ENCODE results near the gene SH3BGRL3. TPM values are rescaled to one million over a fixed set of nuclear protein-coding genes. Genes with fewer than 3 reads are reported as not detected.

SH3BGRL3 gene
- total RNA-seq, 3 donors from 2014 or later: 27.5 to 55.7 (median 50.1) TPM

DNA sequence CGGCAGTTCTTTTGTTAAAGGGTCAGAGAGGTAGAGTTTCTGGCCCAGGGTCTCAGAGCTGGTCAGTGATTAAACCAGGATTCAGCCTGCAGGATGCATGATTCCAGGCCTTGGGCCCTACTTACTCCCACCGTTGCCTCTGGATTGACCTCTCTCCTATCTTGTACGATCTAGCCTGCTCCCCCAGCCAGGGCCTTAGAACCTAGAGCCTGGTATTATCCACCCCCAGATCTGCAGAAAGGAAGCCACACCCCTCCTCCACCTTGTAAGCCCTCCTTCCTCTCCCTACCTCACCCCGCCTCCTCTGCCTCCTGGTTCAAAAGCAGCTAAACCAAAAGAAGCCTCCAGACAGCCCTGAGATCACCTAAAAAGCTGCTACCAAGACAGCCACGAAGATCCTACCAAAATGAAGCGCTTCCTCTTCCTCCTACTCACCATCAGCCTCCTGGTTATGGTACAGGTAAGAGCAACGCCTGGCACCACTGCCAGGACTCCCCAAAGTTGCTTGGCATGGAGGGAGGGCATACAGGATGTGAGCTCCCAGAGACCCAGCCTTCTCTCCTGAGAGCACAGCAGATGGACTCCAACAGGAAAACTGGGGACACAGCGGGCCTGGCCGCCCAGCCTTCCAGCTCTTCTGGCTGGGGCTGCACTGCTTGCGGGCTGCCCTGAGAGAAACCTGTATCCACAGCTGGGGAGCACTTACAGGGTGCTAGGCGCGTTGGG is 37.9 kb downstream of the SH3BGRL3 start, which contains the start of gene CD52:
CD52 (plus strand) TSS at position 347 of the 726 bp plus-strand sequence; CDS start at position 407, 60 bp downstream.
- Histone ChIP-seq H3K27ac (no peak within 1 kb of the TSS), H3K4me1 (peaks cover 0 to 4% of the 10 kb centered on the region in 2 donors), H3K4me3 (peak within 1 kb of the TSS in 2 of 3 donors; percentile 13 to 22), H3K27me3 (no peaks in the 10 kb centered on the region), H3K9me3 (no peaks in the 10 kb centered on the region), H3K36me3 (no peaks in the 10 kb centered on the region)
- no peak for TF ChIP-seq POLR2AphosphoS5 (IDR thresholded peaks at IDR 0.05)
- no peak for TF ChIP-seq POLR2A (IDR thresholded peaks at IDR 0.05)
- TF ChIP-seq, protein P1, sequence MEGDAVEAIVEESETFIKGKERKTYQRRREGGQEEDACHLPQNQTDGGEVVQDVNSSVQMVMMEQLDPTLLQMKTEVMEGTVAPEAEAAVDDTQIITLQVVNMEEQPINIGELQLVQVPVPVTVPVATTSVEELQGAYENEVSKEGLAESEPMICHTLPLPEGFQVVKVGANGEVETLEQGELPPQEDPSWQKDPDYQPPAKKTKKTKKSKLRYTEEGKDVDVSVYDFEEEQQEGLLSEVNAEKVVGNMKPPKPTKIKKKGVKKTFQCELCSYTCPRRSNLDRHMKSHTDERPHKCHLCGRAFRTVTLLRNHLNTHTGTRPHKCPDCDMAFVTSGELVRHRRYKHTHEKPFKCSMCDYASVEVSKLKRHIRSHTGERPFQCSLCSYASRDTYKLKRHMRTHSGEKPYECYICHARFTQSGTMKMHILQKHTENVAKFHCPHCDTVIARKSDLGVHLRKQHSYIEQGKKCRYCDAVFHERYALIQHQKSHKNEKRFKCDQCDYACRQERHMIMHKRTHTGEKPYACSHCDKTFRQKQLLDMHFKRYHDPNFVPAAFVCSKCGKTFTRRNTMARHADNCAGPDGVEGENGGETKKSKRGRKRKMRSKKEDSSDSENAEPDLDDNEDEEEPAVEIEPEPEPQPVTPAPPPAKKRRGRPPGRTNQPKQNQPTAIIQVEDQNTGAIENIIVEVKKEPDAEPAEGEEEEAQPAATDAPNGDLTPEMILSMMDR (IDR thresholded peaks at IDR 0.05): no peak
- intact Hi-C loops (cut with DNase I; ENCODE audit: low total_unique reads): no loop called here
- DNase-seq (ENCODE audit: low spot score in 2 of 2): no peak

DNA sequence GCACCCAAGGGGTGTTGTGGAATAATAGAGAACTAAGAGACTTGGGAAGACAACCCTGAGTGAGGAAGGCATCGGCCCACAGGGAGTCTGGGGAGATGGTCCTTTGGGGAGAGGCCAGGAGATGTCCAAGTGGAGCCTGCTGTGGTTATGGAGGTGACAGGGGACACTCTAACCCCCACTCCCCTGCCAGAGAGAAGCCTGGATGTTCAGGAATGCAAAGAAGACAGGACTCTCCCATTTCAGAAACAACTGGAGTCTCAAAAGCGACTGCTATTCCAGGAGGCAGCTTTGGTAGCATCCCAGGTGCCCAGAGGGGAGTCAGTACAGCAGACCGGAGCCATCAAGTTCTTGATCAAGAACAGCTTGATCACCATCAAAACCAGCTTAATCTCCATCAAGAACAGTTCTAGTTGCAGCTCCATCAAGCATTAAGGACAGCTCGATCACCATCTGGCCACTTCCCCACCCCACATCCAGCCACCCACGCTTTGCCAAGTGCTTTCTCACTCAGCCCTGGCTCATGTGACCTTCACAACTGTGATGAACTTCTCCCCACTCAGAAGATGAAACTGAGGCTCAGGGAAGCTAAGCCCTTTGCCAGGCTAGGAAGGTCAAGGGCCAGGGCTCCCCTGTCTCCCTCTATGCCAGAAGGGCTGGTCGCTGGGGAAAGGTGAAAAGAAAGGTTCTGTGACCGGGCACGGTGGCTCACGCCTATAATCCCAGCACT is 38.6 kb downstream of the SH3BGRL3 start:
- Histone ChIP-seq H3K27me3 (no peaks in the 10 kb centered on the region), H3K4me3 (peak overlapping the region in 2 of 3 donors; percentile 13 to 22), H3K27ac (no peak overlapping the region), H3K4me1 (peaks cover 0 to 4% of the 10 kb centered on the region in 2 donors), H3K36me3 (no peaks in the 10 kb centered on the region), H3K9me3 (no peaks in the 10 kb centered on the region)
- no peak for DNase-seq (ENCODE audit: low spot score in 2 of 2)
- TF ChIP-seq POLR2AphosphoS5 (IDR thresholded peaks at IDR 0.05) (no peak), POLR2A (IDR thresholded peaks at IDR 0.05) (no peak)
- TF ChIP-seq, protein P1 (IDR thresholded peaks at IDR 0.05): no peak
- intact Hi-C loops (cut with DNase I; ENCODE audit: low total_unique reads): no loop called here

DNA sequence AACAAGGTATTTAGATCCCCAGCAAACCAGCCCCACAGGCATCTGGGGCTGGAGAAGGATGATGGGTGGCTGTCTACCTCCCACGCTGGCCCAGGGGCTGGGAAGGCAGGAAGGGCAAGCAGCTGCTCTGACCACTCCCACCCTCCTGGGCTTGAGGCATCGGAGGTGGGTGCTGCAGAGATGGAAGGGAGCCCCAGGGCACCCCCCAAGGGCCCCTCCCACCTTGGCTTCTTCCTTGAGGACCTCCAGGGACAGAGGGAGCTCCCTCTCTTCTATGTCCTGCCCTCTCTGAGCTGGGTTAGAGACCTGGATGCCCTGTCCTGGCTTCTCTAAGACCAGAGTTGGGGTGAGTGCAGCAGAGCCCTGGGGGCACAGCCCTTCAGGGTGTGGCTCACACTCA is 41.0 kb downstream of the SH3BGRL3 start:
- DNase-seq (ENCODE audit: low spot score in 2 of 2): no peak
- no peak overlapping the region for H3K27ac ChIP-seq
- no peaks in the 10 kb centered on the region for H3K9me3 ChIP-seq
- H3K36me3 ChIP-seq: no peaks in the 10 kb centered on the region
- intact Hi-C loops (cut with DNase I; ENCODE audit: low total_unique reads): loop anchor here (5.0 kb wide), 1 partner anchor 44 kb away; no protein-coding TSS in a partner anchor
- H3K4me1 ChIP-seq: peaks cover 0 to 4% of the 10 kb centered on the region in 2 donors
- H3K27me3 ChIP-seq: no peaks in the 10 kb centered on the region
- no peak overlapping the region for H3K4me3 ChIP-seq
- no peak for TF ChIP-seq POLR2AphosphoS5 (IDR thresholded peaks at IDR 0.05)
- TF ChIP-seq, protein P1 (IDR thresholded peaks at IDR 0.05): no peak
- no peak for TF ChIP-seq POLR2A (IDR thresholded peaks at IDR 0.05)

DNA sequence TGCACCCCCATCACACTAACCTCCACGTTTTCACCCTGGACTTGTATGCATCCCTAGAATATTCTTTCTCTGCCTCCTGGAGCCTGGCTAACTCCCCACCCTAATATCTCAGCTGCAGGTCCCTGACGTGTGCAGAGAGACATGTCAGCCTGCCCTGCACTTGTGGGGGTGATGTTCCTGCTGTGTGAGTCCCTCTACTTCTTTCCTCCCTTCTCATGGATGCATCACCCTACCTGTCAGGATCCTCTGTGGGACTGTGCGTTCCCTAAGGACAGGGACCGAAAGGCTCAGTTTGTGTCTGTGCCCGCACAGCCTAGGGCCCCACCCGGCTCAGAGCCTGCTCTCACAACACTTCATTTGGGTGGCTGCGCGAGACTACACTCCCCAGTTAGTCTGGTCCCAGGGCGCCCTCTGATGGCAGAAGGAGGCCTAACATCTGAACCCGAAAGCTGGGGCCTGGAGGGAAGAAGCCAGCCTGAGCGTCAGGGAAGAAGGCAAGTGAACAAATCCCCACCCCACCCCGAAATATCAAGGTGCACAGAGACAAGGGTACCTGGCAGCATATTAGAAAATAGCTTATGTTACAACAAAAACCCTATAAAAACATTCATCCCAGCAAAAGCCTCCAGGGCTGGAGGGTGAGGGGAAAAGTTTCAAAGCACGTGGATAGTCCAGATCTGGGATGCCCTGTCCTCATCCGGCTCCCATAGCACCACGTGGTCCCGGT is 41.6 kb downstream of the SH3BGRL3 start:
- Histone ChIP-seq H3K36me3 (no peaks in the 10 kb centered on the region), H3K27ac (no peak overlapping the region), H3K4me3 (no peak overlapping the region), H3K9me3 (no peaks in the 10 kb centered on the region), H3K27me3 (no peaks in the 10 kb centered on the region), H3K4me1 (peaks cover 0 to 4% of the 10 kb centered on the region in 2 donors)
- TF ChIP-seq POLR2A (IDR thresholded peaks at IDR 0.05) (no peak), POLR2AphosphoS5 (IDR thresholded peaks at IDR 0.05) (peak in 1 of 3 donors; percentile 37)
- TF ChIP-seq, protein P1 (IDR thresholded peaks at IDR 0.05): peak; percentile 83 to 93 (median 92)
- DNase-seq (ENCODE audit: low spot score in 2 of 2): peak; percentile 88 to 89
- intact Hi-C loops (cut with DNase I; ENCODE audit: low total_unique reads): loop anchor here (5.0 kb wide), 1 partner anchor 44 kb away; no protein-coding TSS in a partner anchor
